Activated gamma-delta T cell (primary cell): Measurements from ENCODE around the gene TMEM150C.
"Not testable (repeated sequence)": the region's sequence is repeated elsewhere in the genome, so short reads cannot be mapped to it uniquely, and the experiment has no call there.

Source experiments
- DNase-seq: peaks from one replicate; lab custom pipeline; 2025; lab: John Stamatoyannopoulos, UW

Gene TMEM150C

GRCh38 chr4:82569076-82569475 is 7.3 kb upstream of the TMEM150C start:
- DNase-seq = no peak

- DNase-seq = no peak
These were observed 5.7 kb upstream of the TMEM150C start for GRCh38 chr4:82567444-82567843.

- DNase-seq = no peak
These were observed 721 bp upstream of the TMEM150C start for GRCh38 chr4:82562564-82562854.

- DNase-seq = peak; percentile 9
These were observed 669 bp downstream of the TMEM150C start for GRCh38 chr4:82560853-82561785.

- no peak for DNase-seq
These were observed 2.1 kb downstream of the TMEM150C start for GRCh38 chr4:82559735-82560120.

- DNase-seq = not testable (repeated sequence)
These were observed 2.6 kb downstream of the TMEM150C start for GRCh38 chr4:82559090-82559734.

GRCh38 chr4:82555276-82555675 is 6.5 kb downstream of the TMEM150C start:
- DNase-seq = no peak

- DNase-seq = no peak
These were observed 8.8 kb downstream of the TMEM150C start for GRCh38 chr4:82553020-82553419.

GRCh38 chr4:82551734-82552133 is 10.1 kb downstream of the TMEM150C start:
- no peak for DNase-seq

GRCh38 chr4:82547850-82548249 is 13.9 kb downstream of the TMEM150C start:
- not testable (repeated sequence) for DNase-seq

GRCh38 chr4:82543131-82543530 is 18.7 kb downstream of the TMEM150C start:
- DNase-seq = no peak

- DNase-seq = no peak
These were observed 19.1 kb downstream of the TMEM150C start for GRCh38 chr4:82542642-82543041.

GRCh38 chr4:82529322-82529721 is 32.5 kb downstream of the TMEM150C start:
- DNase-seq = no peak

- no peak for DNase-seq
These were observed 32.9 kb downstream of the TMEM150C start for GRCh38 chr4:82528868-82529267.

- no peak for DNase-seq
These were observed 33.7 kb downstream of the TMEM150C start for GRCh38 chr4:82528074-82528473.

- no peak for DNase-seq
These were observed 36.4 kb downstream of the TMEM150C start for GRCh38 chr4:82525307-82525911.

- DNase-seq = no peak
These were observed 37.1 kb downstream of the TMEM150C start for GRCh38 chr4:82524570-82525152.

GRCh38 chr4:82523179-82523578 is 38.6 kb downstream of the TMEM150C start:
- DNase-seq = no peak

- no peak for DNase-seq
These were observed 39.3 kb downstream of the TMEM150C start for GRCh38 chr4:82522472-82522871.

GRCh38 chr4:82521283-82521682 is 40.5 kb downstream of the TMEM150C start:
- DNase-seq = no peak

GRCh38 chr4:82519776-82520175 is 42.0 kb downstream of the TMEM150C start:
- DNase-seq = no peak

- DNase-seq = no peak
These were observed 42.7 kb downstream of the TMEM150C start for GRCh38 chr4:82519072-82519471.

GRCh38 chr4:82517043-82517442 is 44.7 kb downstream of the TMEM150C start:
- DNase-seq = no peak
